ENCODE measurements around the gene BCL2L12.
"Not testable (repeated sequence)": the region's sequence is repeated elsewhere in the genome, so short reads cannot be mapped to it uniquely, and the experiment has no call there.

BCL2L12 gene

GRCh38 chr19:49718511-49718910 lies 52.8 kb downstream of the BCL2L12 start:
- DNase-seq, result no peak

- DNase-seq, result no peak
Observed at GRCh38 chr19:49718991-49719390, 53.3 kb downstream of the BCL2L12 start.

- not testable (repeated sequence) for DNase-seq
Observed at GRCh38 chr19:49719420-49719819, 53.7 kb downstream of the BCL2L12 start.

All from NCI-H146 (cell line).